Epidermal melanocyte (primary cell): ENCODE measurements around the gene B4GAT1.
A peak's percentile ranks its signal among the peaks of the same experiment; 100 is the strongest.

Source experiments
- DNase-seq: peaks from one replicate; pipeline ENCODE4 v3.0.0; 2011; ENCODE audit warnings: low spot score; ENCODE audit not compliant: insufficient read length

The B4GAT1 gene

DNA sequence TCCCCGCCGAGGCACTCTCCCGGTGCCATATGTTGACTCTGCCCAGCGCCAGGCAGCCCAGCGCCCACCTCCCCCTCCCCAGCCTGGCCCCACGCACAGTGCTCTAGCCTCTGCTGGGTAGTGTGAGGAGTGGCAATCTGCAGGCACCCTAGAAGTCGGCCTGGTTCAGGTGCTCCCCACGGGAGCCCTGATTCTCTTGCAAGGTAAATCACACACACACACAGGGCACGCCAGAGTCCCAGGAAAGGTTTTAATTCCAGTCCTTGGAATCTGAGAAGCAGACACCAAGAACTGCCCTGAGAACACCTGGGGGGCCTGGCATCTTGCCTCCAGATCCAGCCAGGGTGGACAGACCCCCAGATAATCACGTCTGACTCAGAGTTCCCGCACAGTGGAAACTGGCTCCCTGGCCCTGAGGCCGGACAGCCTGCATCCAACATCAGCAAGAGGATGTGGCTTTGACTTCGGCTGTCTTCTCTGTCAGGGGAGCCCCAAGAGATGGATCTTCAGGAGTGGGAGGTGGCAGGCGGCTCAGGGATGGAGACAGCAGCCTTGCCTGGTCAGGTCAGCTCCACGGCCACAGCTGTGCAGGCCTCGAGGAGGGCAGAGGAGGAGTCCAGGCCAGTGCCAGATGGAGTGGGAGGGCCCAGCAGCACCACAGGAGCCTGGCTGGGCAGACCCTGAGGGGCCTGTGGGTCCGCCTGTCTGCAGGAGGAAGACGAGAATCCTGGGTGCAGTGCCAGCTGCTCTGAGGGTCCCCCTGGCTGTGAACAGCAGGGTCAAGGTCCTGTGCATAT is 10.1 kb downstream of the B4GAT1 start:
- no peak for DNase-seq

DNA sequence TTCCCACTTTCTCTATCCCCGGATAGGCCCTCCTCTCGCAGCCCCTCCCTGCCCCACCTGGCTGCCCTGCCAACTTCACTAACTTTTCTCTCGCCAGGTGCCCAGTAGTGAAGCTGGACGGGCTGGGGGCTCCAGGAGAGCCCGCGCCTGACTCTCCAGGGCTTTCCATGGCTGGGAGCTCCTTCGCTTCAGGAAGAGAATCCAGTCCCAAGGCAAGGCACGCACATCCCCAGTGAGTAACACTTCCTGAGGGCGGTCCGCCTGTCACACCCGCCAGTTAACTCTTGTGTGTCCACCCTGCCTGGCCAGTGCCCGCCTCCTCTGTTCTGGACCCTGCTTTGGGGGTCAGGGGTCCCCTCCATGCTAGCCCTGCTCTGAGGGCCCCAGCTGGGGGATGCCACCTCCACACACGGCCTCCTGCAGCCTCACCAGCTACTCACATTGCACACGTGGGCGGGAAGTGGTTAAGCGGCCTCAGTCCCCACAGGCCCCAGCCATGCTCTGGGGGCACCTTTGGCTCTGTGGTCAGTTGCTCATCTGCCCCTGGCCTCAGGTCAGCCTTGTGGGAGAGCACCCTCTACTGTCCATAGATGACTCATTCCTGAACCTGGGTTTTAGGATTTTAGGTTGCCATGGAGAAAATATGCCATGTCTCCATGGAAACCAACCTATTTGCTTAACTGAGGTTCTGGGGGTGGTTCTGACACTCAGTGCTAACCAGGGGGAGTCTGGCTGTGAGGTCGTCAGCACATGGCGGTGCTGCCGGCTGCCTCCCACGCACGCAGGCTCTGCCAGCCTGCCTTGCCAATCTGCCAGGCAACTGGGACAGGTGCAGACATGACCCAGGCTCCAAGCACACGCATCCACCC is 11.0 kb downstream of the B4GAT1 start, which contains the start of gene RIN1:
Gene RIN1 (minus strand): TSS at position 201 of the 869 bp plus-strand sequence. CDS start 32 bp downstream, at position 169.
- peak; percentile 93 for DNase-seq

DNA sequence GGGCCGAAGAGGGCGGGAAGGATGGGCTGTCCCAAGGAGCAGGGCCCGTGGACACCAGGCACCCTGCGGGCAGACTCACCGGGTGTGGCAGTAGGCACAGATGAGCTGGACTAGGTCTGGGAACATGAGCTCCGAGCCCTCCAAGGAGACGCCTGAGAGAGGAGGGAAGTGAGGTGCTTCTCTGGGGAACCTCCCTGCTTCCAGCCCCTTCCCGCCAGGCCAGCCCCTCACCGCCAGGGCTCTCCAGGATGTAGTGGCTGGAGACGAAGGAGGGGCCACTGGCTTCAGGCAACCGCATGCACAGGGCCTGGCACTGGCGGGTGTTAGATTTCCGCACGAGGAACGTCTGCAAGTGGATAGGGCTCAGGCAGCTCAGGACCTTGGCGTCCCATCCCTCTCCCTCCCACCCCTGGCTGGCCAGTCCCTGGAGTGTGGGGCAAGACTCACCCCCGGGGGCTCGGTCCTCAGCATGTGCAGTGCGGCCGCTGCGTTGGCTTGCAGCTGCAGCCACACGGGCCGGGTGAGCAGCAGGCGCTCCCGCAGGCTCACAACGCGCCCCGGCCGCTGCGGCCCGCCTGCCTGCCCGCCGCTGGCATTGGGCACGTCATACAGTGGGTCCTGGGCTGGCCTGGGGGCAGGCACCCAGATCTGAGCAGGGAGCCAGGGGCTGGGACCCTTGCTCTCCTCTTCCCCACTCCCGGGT is 11.7 kb downstream of the B4GAT1 start:
- DNase-seq = peak; percentile 37

DNA sequence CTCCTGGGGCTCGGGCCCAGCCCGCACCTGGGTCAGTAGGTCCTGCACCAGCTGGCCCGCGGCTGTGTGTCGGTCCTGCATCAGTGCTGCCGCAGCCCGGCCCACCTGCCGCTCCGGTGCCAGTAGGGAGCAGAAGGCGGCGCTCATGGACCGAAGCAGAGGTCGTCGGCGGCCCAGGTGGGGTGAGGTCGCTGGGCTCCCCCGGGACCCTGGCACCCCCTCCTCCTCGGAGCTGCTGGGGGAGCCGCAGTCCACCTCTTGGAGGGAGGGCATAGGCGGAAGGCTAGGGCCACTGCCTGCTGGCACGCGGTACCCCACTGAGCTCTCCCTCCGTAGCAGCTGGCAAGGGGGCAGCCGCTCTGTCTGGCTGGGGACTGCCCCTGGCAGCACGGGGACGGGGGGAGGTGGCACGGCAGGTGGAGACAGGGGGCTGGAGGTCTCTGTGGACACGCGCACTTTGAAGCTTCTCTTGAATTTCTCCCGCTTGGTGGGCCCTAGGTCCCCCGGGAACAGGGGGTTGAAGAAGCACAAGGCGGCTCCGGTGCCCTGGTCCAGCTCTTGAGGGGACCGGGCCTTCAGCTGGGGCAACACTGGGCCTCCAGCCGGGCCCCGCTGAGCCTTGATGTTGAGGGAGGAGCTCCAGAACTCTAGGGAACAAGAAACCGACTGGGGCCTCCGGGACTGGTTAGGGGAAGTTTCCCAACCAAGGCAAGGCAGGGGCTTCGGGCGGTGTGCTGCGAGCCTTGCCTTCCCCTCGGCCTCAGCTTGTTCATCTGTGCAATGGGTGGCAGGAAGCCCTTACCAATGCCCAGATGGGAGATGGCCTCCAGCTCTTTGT is 12.6 kb downstream of the B4GAT1 start:
- DNase-seq = peak; percentile 10

DNA sequence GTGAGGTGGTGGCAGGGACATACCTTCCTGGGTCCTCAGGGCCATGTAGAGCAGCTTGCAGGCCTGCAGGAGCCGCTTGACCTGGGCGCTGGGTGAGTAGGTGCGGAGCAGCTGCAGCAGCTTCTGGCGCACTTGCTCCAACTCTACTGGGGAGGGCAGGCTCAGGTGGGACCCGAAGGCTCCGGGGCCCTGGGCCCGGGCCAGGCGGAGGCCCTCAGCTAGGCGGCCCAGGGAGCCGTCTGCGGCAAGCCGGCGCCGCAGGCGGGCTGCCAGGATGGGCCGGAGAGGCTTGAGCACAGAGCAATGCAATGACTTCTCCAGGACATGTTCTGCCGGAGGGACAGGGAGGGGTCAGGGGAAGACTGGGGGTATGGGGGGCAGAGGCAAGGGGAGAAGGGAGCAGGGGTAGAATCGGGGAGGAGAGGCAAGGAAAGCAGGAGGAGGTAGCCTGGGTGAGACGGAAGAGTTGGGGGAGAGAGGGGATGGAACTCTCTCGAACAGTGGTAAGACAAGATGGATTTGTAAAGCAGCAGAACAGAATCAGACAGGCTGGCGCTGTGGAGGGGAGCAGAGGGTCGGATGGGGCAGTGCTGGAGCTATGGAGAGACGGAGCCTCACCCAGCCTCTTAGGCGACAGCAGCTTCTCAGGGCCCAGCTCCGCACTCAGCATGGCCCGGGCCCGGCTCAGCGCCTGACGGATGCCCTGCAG is 13.4 kb downstream of the B4GAT1 start:
- DNase-seq = peak; percentile 9

DNA sequence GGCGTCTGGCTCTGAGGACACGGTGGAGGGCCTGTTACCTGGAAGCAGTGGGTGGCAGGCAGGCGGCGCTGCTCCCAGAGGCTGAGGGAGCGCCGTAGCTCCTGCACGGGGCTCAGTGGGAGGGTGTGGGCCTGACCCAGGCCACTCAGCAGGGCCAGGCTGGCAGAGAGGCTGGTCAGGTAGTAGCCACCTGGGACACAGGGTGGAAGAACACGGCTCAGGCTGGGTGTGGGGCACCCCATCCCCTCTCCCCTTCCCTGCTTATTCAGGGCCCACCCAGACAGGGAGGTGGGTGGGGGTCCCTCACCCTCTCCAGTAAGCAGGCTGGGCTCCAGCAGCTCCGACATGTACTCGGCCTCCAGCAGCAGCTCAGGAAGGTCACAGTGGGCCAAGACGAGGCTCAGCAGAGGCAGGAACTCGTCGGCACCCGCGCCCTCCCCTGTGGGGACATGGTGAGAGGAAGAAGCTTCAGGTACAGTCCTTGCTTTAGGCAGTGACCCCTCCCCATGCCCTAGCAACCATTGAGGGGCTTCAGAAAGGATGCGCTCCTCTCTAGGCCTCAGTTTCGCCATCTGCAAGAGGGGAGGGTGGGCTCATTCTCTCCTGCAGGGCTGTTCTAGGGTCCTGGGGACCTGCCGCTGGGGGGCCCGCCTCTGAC is 14.1 kb downstream of the B4GAT1 start:
- no peak for DNase-seq

DNA sequence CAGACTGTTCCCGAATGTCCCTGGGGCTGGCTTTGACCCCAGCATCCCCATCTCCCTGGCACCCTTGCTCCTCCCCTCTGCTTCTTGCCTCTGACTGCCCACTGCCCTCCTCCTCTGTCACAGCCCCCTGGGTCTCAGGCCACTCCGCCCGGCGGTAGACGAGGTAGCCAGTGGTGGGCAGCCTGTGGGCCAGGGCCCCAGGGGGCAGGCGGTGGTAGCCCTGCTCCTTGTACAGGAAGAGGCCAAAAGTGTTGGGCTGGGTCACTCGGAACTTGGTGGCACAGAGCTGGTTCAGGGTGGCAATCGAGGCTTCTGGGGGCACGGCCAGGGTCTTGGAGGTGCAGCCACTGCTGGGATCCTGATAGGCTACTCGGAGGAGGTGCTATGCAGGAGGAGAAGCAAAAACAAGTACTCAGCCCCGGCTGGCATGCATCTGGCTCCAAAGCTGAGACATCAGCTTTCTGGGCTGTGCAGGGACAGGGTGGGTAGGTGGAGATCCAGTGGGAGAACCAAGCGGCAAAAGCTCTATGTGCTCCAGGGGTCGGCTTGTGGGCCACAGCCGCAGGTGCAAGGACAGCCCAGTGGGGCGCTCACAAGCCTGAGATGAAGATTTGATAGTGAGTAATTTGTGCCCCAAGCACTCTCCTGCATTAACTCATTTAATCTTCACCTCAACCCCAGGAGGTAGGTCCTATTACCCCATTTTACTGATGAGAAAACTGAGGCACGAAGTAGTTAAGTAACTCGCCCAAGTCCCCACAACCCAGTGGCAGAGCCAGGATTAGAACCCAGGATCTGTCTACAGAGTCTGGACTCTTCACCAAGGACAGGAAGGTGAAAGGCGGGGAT is 14.8 kb downstream of the B4GAT1 start:
- DNase-seq = no peak

DNA sequence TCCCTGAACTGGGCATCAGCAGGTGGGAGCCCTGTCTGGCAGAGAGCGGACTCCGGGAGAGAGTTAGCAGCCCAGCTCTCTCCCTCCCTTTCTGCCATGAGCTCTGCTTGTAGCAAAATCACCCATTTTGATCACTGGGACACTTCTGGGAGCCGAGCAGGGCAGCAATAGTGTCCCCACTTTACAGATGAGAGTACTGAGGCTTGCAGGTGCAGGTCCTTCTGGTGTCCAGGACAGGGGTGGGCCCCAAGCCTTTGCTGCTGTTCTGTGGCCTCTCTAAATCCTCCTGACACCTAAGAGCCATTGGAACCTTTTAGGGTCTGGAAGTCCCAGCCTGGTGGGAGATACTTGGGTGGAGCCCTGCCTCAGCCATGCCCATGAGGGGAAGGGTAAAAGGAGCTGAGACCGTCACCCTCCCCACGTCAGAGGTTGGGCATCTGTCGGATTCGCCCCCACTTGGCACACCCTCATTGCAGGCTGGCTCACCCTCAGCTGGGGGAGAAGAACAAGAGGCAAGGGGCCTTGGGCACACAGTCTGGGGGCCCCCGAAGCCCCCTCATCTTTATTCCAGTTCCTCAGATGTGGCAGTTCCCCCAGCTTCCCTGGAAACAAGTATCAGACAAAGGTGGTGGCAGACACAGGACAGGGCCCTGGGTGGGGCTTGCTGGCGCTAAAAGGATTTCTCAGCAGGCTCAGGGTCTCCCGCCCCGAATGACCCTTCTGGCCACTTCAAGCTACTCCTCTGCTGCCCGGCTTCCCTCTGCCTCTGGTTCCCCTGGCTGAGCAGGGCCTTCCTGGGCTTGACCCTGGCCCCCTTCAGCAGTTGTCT is 15.7 kb downstream of the B4GAT1 start:
- no peak for DNase-seq

DNA sequence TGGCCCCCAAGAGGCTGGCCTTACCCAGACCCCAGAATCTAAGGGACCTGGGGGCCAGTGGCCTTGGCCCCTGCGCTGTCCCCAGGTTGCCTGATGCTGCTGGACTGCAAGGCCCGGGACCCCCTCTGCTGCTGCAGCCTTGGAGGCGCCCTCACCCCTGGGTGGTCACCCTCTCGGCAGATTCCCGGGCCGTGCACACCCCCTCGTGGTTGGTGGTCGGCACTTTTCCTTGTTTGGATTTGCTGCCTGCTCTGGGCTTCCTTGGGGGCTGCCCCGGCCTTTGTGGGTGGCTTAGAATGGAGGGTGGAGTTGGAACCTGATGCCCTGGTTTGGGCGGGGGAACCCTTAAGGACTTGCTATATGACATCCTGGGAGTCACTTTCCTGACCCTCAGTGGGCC is 16.5 kb downstream of the B4GAT1 start:
- no peak for DNase-seq

DNA sequence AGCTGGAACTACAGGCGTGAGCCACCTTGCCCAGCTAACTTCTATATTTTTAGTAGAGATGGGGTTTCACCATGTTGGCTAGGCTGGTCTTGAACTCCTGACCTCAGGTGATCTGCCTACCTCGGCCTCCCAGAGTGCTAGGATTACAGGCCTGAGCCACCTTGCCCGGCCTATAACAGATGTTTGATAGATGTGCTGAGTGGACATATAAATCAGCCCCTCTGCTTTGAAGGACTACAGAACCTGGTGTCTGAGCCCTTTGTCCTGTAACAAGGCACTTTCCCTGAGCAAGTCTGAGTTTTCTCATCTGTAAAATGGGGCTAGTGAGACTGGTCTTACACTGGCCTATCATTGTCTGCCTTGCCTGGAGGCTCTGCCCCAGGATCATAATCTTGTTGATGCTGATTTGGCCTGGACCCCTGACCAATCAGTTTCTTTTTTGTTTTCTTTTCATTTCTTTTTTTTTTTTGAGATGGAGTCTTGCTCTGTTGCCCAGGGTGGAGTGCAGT is 18.2 kb downstream of the B4GAT1 start:
- DNase-seq = peak; percentile 10

DNA sequence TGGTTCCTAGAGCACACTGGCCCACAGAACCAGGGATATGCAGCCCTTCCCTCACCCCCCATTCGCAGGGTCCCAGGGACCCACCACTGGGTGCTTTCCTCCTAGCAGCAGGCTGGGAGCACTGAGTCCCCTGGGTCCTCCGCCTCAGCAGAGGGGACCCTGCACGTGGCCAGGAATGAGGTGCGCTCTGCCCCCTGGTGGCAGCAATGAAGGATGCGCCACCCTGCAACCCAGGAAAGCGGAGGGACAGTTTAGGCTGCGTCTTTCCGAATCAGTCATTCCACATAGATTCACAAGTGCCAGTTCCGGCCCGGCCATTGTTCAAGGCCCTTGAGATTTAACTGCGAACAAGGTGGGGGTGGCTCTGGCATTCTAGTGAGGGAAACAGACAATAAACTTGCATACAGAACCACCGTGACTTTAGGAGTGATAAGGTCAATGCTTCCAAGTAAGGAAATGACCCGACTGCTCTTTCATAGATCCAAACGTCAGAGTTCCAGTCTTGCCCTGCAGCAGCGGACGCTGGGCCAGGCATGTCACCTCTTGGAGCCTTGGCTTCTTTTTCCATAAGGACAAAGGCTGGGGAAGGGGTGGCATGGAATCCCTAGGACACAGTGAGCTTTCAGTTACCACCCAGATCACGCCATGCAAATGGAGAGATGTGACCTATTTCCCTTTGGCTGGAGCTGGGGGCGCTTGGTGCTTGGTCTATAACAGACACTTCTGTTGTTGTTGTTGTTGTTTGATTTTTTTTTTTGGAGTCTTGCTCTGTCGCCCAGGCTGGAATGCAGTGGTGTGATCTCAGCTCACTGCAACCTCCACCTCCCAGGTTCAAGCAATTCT is 18.9 kb downstream of the B4GAT1 start:
- DNase-seq = peak; percentile 91

DNA sequence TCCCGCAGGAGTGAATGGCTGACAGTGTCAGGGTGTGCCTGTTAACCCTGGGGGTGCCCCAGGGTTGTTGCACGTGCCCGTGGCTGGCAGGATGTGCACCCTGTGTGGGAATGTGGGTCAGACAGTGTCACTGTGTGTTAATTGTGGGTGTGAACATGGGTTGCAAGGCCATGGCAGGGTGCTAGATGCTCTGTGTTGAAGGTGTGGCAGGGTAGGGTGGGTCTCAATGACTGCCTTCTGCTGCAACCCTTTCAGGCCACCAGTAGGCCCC is 19.5 kb downstream of the B4GAT1 start:
- DNase-seq = no peak

DNA sequence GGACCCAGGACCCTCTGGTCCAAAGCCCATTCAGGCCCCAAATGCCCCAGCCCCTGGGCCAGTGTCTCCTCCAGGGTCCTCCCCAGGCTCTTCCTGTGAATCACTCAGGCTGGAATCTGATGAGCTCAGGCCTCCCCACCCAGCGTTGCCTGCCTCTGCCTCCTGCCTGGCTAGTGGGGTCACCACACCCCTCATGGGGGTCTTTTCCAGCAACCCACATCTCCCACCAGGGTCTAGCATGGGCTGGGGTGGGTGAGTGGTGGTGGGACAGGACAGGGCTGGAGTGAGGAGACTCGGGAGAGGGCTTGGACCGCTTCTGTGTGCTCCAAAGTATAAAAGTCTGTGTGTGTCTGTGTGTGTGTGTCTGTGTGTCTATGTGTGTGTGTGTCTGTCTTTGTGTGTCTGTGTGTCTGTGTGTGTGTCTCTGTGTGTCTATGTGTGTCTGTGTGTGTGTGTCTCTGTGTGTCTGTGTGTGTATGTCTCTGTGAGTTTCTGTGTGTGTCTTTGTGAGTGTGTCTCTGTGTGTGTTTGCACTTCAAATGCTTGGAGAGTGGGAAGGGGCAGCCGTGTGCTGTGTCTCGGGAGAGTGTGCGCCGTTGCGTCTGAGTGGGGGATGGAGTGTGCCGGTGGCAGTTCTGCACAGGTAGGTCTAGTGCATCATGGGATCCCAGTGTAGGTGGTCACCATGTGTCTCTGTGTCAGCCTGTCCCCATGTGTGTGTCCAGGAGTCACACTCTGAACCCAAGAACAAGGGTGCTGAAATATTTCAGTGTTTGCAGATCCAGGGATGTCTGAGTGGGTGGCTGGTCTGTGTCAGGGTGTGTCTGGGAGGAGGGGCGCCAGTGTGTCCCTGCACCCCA is 20.0 kb downstream of the B4GAT1 start:
- DNase-seq = no peak

DNA sequence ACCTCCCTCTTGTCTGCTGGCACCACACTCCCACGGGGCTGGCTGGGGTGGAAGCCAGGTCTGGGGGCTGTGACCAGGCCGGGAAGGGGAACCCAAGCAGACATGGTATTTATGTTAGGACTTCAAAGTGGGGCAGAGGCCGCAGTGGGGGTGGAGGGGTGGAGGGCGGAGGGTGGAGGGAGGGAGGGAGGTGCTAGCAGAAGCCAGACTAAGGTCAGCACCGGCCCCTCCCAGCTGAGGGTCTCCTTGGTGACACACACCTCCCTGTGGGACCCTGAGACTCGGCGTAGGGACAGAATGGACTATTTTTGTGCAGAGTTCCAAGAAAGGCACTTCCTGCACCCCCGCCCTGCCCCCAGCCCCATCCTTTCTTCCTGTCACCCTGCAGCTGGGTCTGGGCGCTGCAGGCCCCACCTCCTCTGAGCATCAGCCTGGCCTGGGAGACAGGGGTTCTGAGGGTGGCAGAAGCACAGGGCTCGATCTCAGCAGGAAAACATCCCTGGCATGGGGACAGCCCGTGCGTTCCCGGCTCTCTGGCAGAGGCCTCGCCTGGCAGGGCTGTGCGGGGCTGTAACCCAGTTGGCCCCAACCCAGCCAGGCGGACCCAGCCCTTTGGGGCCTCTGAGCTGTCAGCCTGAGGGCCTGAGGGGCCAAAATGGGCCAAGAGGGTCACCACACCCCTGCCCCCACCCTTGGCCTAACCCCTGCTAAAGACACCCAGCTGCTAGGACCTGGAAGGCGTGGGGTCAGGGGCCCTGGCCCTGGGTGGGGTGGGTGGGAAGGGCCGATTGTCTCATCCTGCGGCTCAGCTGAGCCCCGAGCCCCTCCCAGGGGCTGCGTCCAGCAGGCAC is 20.9 kb downstream of the B4GAT1 start:
- DNase-seq = peak; percentile 44

DNA sequence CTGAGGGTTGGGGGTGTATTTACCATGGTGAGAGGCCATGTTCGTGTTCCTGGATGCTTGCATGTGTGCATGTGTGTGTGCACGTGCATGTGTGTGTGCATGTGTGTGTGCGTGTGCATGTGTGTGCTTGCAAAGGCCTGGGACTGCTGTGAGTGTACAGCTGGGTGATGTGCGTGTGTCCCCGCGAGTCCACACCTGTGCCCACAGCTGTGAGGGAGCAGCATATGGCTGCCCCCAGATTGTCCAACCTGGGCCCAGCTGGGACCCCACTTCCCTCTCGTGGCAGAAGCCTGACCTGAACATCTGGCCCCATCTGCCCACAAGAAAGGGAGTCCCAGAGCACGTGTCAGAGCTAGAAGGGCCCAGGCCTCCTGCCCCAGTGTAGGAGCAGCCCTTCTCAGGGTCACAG is 22.2 kb downstream of the B4GAT1 start:
- no peak for DNase-seq
